ENCODE results near the gene ECE2. TPM values are rescaled to one million over a fixed set of nuclear protein-coding genes. Genes with fewer than 3 reads are reported as not detected.
"Not testable (repeated sequence)": the region's sequence is repeated elsewhere in the genome, so short reads cannot be mapped to it uniquely, and the experiment has no call there.

The ECE2 gene
- total and polyA plus RNA-seq, 4 donors, result not detected

DNA sequence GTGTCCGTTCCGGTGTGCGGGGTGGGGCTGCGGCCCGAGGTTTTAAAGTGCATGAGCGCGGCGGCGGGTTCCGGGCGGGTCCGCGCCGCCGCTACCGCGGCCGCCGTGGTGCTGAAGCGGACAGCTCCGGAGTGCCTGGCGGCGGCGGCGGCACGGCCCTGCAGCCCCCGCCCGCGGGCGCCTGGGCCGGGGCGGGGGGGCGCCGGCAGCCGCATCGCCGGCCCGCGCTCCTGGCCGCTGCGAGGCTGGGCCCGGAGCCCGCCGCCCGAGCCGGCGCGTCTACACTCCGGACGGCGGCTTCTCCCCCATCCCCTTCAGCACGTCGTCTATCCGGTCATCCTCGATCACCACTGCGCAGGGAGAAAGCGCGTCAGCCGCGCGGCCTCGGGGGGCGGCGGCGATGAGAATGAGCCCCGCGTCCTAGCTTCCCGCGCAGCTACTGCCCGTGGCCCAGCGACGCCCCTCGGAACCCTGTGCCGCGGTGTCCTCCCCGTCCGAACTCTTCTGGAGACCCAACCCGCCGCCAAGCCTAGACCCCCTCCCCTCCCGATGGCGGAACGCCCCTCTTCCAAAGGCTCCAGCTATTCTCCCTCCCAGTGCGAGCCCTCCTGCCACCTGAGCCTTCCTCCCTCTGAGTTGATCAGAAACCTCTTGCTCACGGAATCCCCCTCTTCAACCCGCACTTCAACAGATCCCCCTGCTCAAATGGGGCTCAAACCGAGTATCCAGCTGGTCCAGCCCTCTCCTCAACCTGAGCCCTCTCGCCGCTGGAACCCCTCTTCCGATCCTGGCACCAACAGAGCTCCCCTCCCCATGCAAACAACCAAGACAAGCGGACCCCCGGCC is 15.7 kb upstream of the ECE2 start:
- Histone ChIP-seq H3K4me1 (ENCODE audit: control insufficient read depth in 1 of 2, insufficient read depth in 2 of 2, low read length in 2 of 2) (no peaks in the 10 kb centered on the region), H3K27me3 (ENCODE audit: control insufficient read depth in 1 of 2, insufficient read depth in 2 of 2, low read length in 1 of 2) (peaks cover 0 to 2% of the 10 kb centered on the region in 2 donors), H3K27ac (ENCODE audit: low read depth in 1 of 2, low read length in 2 of 2) (no peak overlapping the region), H3K36me3 (ENCODE audit: control insufficient read depth in 1 of 2, insufficient read depth in 2 of 2, low read length in 1 of 2) (no peaks in the 10 kb centered on the region), H3K9me3 (ENCODE audit: control insufficient read depth, low read length) (no peaks in the 10 kb centered on the region), H3K4me3 (ENCODE audit: low read length in 2 of 2) (peak overlapping the region in 1 of 2 donors; percentile 13)
- intact Hi-C loops (cut with DNase I), result loop anchor here (5.0 to 10.0 kb wide), 2 partner anchors 37 to 365 kb away; partner anchors contain the start of gene PSMD2 (in 1 of the 2)
- ATAC-seq (ENCODE audit: low FRiP score) (peak; percentile 71), DNase-seq (peak; percentile 58 to 82)
- 1% methylated on average over 53 to 91 of the region's 91 CpGs for WGBS, 2 donors

DNA sequence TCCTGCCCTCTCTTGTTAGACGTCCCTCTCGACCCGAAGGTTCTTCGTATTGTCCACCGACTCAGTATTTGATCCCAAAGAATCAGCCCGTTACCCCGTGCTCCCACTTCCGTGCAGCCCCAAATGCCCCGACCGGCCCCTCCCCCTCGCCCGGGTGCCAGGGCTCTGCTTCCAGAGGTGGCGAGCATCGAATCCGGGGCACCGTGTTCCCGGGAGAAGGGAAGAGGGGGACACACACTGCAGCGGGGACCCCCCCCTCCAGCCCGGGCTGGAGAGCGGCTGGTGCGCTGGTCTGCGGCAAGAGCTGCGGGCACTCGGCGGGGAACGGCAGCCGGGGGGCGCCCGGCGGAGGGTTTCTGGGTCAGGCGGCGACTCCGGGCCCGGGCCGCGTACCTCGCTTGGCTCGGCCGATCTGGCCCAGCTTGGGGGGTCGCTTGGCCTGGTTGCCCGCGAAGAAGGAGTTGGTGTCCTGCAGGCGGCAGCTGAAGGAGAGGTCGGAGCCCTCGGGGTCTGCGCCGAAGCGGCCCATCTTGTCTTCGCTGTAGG is 15.0 kb upstream of the ECE2 start:
- DNase-seq, result peak in 1 of 2 donors; percentile 31
- H3K27me3 ChIP-seq (ENCODE audit: control insufficient read depth in 1 of 2, insufficient read depth in 2 of 2, low read length in 1 of 2), result peaks cover 0 to 2% of the 10 kb centered on the region in 2 donors

DNA sequence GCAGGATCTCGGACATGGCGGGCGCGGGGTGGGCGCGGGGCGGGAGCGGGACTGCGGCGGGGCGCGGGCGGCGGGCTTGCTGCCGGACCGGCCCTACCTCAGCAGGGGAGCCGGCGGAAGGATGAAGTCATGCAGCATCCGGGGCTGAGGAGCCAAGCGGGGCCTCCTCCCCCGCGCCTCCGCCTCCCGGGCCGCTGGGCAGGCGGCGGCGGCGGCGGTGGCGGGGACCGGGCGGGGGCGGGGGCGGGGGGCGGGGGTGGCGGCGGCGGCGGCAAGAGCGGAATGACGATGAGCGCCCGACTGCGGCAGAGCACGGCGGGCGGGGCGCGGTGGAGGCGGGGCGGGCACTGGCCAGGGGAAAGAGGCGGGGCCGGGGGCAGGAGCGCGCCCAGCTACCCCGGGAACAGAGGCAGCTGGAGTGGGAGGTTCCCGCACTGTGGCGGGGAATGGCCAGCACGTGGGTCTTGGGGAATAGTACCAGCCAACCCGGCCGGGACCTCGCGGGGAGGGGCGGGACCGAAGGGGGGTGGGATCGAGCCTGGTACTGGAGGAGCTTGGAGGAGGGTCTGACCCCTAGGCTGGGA is 14.5 kb upstream of the ECE2 start, which contains the start of gene CAMK2N2:
Gene CAMK2N2, minus strand, starts transcription at position 284 of the 584 bp plus-strand sequence. Its CDS starts 268 bp downstream, at position 16.
- 0 to 1% methylated on average over 30 to 67 of the region's 67 CpGs for WGBS, 2 donors
- intact Hi-C loops (cut with DNase I), result loop anchor here in 1 of 2 donors (5.0 kb wide), 1 partner anchor 36 kb away; the partner anchor contains the start of gene PSMD2
- H3K27me3 ChIP-seq (ENCODE audit: control insufficient read depth in 1 of 2, insufficient read depth in 2 of 2, low read length in 1 of 2), result peaks cover 0 to 2% of the 10 kb centered on the region in 2 donors
- no peak for ATAC-seq (ENCODE audit: low FRiP score)
- H3K27ac ChIP-seq (ENCODE audit: low read depth in 1 of 2, low read length in 2 of 2), result no peak within 1 kb of the TSS
- H3K9me3 ChIP-seq (ENCODE audit: control insufficient read depth, low read length), result no peaks in the 10 kb centered on the region
- DNase-seq, result peak; percentile 64 to 85
- no peaks in the 10 kb centered on the region for H3K36me3 ChIP-seq (ENCODE audit: control insufficient read depth in 1 of 2, insufficient read depth in 2 of 2, low read length in 1 of 2)
- no peaks in the 10 kb centered on the region for H3K4me1 ChIP-seq (ENCODE audit: control insufficient read depth in 1 of 2, insufficient read depth in 2 of 2, low read length in 2 of 2)
- peak within 1 kb of the TSS; percentile 47 to 52 for H3K4me3 ChIP-seq (ENCODE audit: low read length in 2 of 2)

More for the DNA sequence above, 15.0 kb upstream of the ECE2 start:
- H3K9me3 ChIP-seq (ENCODE audit: control insufficient read depth, low read length), result no peaks in the 10 kb centered on the region
- no peak overlapping the region for H3K27ac ChIP-seq (ENCODE audit: low read depth in 1 of 2, low read length in 2 of 2)
- intact Hi-C loops (cut with DNase I), result loop anchor here in 1 of 2 donors (5.0 kb wide), 1 partner anchor 37 kb away; the partner anchor contains the start of gene PSMD2
- no peaks in the 10 kb centered on the region for H3K36me3 ChIP-seq (ENCODE audit: control insufficient read depth in 1 of 2, insufficient read depth in 2 of 2, low read length in 1 of 2)
- peak overlapping the region; percentile 47 to 52 for H3K4me3 ChIP-seq (ENCODE audit: low read length in 2 of 2)
- 1% methylated on average over 36 to 49 of the region's 49 CpGs for WGBS, 2 donors
- no peaks in the 10 kb centered on the region for H3K4me1 ChIP-seq (ENCODE audit: control insufficient read depth in 1 of 2, insufficient read depth in 2 of 2, low read length in 2 of 2)
- no peak for ATAC-seq (ENCODE audit: low FRiP score)

DNA sequence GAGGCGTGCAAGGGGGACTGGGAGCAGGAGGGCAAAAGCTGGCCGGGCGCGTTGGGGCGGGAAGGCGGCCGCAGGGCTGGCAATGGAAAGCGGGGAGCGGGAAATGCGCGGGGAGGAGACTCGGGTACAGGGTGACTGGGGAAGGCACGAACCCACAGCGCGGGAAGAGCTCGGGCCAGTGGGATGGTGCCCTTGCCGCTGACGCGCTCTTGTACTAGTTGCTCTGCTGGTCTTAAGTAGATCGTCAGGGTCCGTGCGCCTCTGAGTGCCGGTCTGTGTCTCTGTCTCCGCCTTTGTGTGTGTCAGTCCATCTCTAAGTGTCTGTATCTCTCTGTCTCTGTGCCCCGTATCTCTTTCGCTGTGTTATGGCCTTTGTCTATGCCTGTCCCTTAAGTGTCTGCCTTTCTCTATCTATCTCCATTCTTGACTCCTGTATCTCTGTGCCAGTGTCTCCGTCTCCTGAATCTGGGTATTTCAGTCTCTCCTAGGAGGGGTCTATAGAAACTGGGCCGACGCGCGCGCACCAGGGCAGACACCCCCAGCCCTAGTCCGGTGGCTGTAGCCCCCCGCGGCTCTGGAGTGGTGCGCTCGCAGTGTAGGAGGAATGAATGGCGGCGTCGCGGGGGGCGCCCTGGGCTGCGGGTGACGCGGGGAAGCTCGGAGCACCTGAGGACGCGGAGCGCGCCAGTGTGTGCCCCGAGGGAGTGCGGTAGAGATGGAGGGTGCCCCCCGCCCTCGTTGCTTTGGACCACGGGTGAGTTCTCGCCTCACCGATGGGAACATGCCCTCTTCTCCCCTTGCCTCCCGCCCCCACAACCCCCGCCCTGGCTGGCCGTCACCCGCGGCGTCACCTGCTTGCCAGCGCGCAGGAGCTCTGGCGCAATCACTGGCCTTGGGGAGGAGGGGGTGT is 13.7 kb upstream of the ECE2 start:
- no peak for DNase-seq
- H3K36me3 ChIP-seq (ENCODE audit: control insufficient read depth in 1 of 2, insufficient read depth in 2 of 2, low read length in 1 of 2), result no peaks in the 10 kb centered on the region
- H3K27me3 ChIP-seq (ENCODE audit: control insufficient read depth in 1 of 2, insufficient read depth in 2 of 2, low read length in 1 of 2), result peaks cover 0 to 2% of the 10 kb centered on the region in 2 donors
- 2% methylated on average over 57 to 66 of the region's 66 CpGs for WGBS, 2 donors
- H3K9me3 ChIP-seq (ENCODE audit: control insufficient read depth, low read length), result no peaks in the 10 kb centered on the region
- no peak for ATAC-seq (ENCODE audit: low FRiP score)
- peak overlapping the region; percentile 47 to 52 for H3K4me3 ChIP-seq (ENCODE audit: low read length in 2 of 2)
- no peak overlapping the region for H3K27ac ChIP-seq (ENCODE audit: low read depth in 1 of 2, low read length in 2 of 2)
- intact Hi-C loops (cut with DNase I), result loop anchor here in 1 of 2 donors (5.0 kb wide), 1 partner anchor 35 kb away; the partner anchor contains the start of gene PSMD2
- no peaks in the 10 kb centered on the region for H3K4me1 ChIP-seq (ENCODE audit: control insufficient read depth in 1 of 2, insufficient read depth in 2 of 2, low read length in 2 of 2)

DNA sequence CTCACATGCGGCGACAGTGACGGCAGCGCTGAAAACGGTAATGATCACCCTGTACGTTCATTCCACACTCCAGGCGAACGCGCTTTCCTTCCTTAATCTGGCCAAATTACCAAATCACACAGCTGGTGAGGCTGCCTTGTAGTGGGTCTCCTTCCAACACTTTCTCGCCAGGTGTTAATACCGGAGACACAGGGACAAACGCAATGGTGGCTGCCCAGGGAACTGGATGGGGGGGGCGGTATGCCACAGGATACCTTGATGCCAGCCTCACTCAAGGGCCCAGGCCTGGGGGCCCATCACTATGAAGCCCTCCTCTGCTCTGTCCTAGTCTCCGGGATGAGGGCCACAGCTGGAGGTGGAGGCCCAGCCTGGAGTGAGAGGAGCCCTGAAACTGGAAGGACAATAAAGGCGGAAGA is 13.1 kb upstream of the ECE2 start:
- H3K27ac ChIP-seq (ENCODE audit: low read depth in 1 of 2, low read length in 2 of 2), result no peak overlapping the region
- intact Hi-C loops (cut with DNase I), result loop anchor here in 1 of 2 donors (5.0 kb wide), 1 partner anchor 35 kb away; the partner anchor contains the start of gene PSMD2
- no peaks in the 10 kb centered on the region for H3K9me3 ChIP-seq (ENCODE audit: control insufficient read depth, low read length)
- H3K4me1 ChIP-seq (ENCODE audit: control insufficient read depth in 1 of 2, insufficient read depth in 2 of 2, low read length in 2 of 2), result no peaks in the 10 kb centered on the region
- WGBS, 2 donors, result 18 to 20% methylated on average over 15 of the region's 15 CpGs
- ATAC-seq (ENCODE audit: low FRiP score), result no peak
- H3K27me3 ChIP-seq (ENCODE audit: control insufficient read depth in 1 of 2, insufficient read depth in 2 of 2, low read length in 1 of 2), result peaks cover 0 to 2% of the 10 kb centered on the region in 2 donors
- DNase-seq, result no peak
- no peak overlapping the region for H3K4me3 ChIP-seq (ENCODE audit: low read length in 2 of 2)
- no peaks in the 10 kb centered on the region for H3K36me3 ChIP-seq (ENCODE audit: control insufficient read depth in 1 of 2, insufficient read depth in 2 of 2, low read length in 1 of 2)

DNA sequence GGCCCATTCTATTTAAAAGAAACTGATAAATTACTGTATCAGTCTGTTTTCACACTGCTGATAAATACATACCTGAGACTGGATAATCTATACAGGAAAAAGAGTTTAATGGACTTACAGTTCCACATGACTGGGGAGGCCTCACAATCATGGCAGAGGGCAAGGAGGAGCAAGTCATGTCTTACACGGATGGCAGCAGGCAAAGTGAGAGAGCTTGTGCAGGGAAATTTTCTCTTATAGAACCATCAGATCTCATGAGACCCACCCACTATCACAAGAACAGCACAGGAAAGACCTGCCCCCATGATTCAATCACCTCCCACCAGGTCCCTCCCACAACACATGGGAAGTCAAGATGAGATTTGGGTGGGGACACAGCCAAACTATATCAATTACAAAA is 8.6 kb upstream of the ECE2 start:
- intact Hi-C loops (cut with DNase I); ATAC-seq (ENCODE audit: low FRiP score); H3K27me3 ChIP-seq (ENCODE audit: control insufficient read depth in 1 of 2, insufficient read depth in 2 of 2, low read length in 1 of 2); DNase-seq; H3K4me3 ChIP-seq (ENCODE audit: low read length in 2 of 2); H3K27ac ChIP-seq (ENCODE audit: low read depth in 1 of 2, low read length in 2 of 2); H3K9me3 ChIP-seq (ENCODE audit: control insufficient read depth, low read length); H3K4me1 ChIP-seq (ENCODE audit: control insufficient read depth in 1 of 2, insufficient read depth in 2 of 2, low read length in 2 of 2); H3K36me3 ChIP-seq (ENCODE audit: control insufficient read depth in 1 of 2, insufficient read depth in 2 of 2, low read length in 1 of 2): not testable (repeated sequence)
- WGBS, 2 donors, result 90 to 92% methylated on average over 1 of the region's 1 CpG

DNA sequence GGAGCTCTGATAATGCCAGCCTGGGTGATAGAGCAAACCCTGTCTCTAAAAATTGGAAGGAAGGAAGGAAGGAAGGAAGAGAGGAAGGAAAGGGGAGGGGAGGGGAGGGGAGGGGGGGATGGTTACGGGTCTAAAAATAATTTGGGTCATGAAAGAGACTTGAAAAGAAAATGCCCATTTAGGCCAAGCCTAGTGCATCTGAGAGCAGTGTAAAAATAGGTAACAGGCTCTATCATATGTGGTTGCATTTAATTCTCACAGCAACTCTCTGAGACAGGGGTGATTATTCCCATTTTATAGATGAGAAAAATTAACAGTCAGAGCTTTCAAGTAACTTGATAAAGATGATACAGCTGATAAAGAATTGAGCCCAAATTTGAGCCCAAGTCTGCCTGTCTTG is 3.6 kb upstream of the ECE2 start:
- Histone ChIP-seq H3K27me3 (ENCODE audit: control insufficient read depth in 1 of 2, insufficient read depth in 2 of 2, low read length in 1 of 2) (no peaks in the 10 kb centered on the region), H3K4me3 (ENCODE audit: low read length in 2 of 2) (no peak overlapping the region), H3K4me1 (ENCODE audit: control insufficient read depth in 1 of 2, insufficient read depth in 2 of 2, low read length in 2 of 2) (no peaks in the 10 kb centered on the region), H3K36me3 (ENCODE audit: control insufficient read depth in 1 of 2, insufficient read depth in 2 of 2, low read length in 1 of 2) (no peaks in the 10 kb centered on the region), H3K9me3 (ENCODE audit: control insufficient read depth, low read length) (no peaks in the 10 kb centered on the region), H3K27ac (ENCODE audit: low read depth in 1 of 2, low read length in 2 of 2) (no peak overlapping the region)
- intact Hi-C loops (cut with DNase I), result no loop called here
- ATAC-seq (ENCODE audit: low FRiP score) (no peak), DNase-seq (no peak)
- 27 to 36% methylated on average over 1 of the region's 1 CpG for WGBS, 2 donors

DNA sequence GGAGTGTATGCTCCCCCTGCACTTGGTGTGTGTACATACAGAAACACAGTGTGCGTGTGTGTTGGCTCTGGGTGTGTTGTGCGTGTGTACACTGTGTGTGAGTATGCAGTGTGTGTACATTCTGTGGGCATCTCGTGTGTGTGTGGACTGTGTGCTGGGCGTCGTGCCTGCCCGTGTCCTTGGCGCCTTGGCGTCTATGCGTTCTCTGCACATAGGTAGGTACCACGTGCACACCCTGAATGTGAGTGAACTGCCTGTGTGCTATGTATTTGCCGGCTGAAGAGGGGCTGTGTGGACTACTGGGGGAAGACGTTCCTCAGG is 481 bp upstream of the ECE2 start:
- 70 to 73% methylated on average over 12 of the region's 12 CpGs for WGBS, 2 donors

More for the DNA sequence above, 481 bp upstream of the ECE2 start:
- ATAC-seq (ENCODE audit: low FRiP score), result no peak
- intact Hi-C loops (cut with DNase I), result no loop called here
- H3K4me1 ChIP-seq (ENCODE audit: control insufficient read depth in 1 of 2, insufficient read depth in 2 of 2, low read length in 2 of 2), result no peaks in the 10 kb centered on the region
- no peaks in the 10 kb centered on the region for H3K9me3 ChIP-seq (ENCODE audit: control insufficient read depth, low read length)
- no peak overlapping the region for H3K4me3 ChIP-seq (ENCODE audit: low read length in 2 of 2)
- H3K27me3 ChIP-seq (ENCODE audit: control insufficient read depth in 1 of 2, insufficient read depth in 2 of 2, low read length in 1 of 2), result no peaks in the 10 kb centered on the region
- DNase-seq, result no peak
- H3K27ac ChIP-seq (ENCODE audit: low read depth in 1 of 2, low read length in 2 of 2), result no peak overlapping the region
- H3K36me3 ChIP-seq (ENCODE audit: control insufficient read depth in 1 of 2, insufficient read depth in 2 of 2, low read length in 1 of 2), result no peaks in the 10 kb centered on the region

All from aorta (tissue), 5 donors.